GM19025 (cell line): ENCODE measurements around the gene KRTAP4-16.
"Not testable (repeated sequence)": the region's sequence is repeated elsewhere in the genome, so short reads cannot be mapped to it uniquely, and the experiment has no call there.

ENCODE experiments used
- ATAC-seq: cut with Tn5 transposase; IDR thresholded peaks from one replicate; pipeline ENCODE4 v1.9.1; 2021; ENCODE audit warnings: mild to moderate bottlenecking, low read depth, moderate library complexity; ENCODE audit not compliant: unreplicated experiment

The KRTAP4-16 gene

GRCh38 chr17:41101586-41102259, at the start of gene KRTAP4-16:
Gene KRTAP4-16 (minus strand): TSS chr17:41102209. CDS start chr17:41102209, 0 bp downstream.
- ATAC-seq, result no peak

- no peak for ATAC-seq
These were observed 49.5 kb upstream of the KRTAP4-16 start for GRCh38 chr17:41151525-41151924.

GRCh38 chr17:41150026-41150425, 48.0 kb upstream of the KRTAP4-16 start:
- no peak for ATAC-seq

- no peak for ATAC-seq
These were observed 47.6 kb upstream of the KRTAP4-16 start, which contains the start of gene KRTAP4-5 for GRCh38 chr17:41149652-41149985. Gene KRTAP4-5 (minus strand): TSS chr17:41149825. CDS start chr17:41149767, 58 bp downstream.

- ATAC-seq, result not testable (repeated sequence)
These were observed 47.1 kb upstream of the KRTAP4-16 start for GRCh38 chr17:41148971-41149651.

- ATAC-seq, result no peak
These were observed 45.7 kb upstream of the KRTAP4-16 start for GRCh38 chr17:41147531-41148204.

GRCh38 chr17:41145261-41145660, 43.3 kb upstream of the KRTAP4-16 start:
- ATAC-seq, result no peak

- no peak for ATAC-seq
These were observed 42.8 kb upstream of the KRTAP4-16 start for GRCh38 chr17:41144846-41145245.

GRCh38 chr17:41141361-41141760, 39.4 kb upstream of the KRTAP4-16 start:
- no peak for ATAC-seq

GRCh38 chr17:41140360-41141131, 38.5 kb upstream of the KRTAP4-16 start, which contains the start of gene KRTAP4-6:
Gene KRTAP4-6 (minus strand): TSS chr17:41140544. CDS start chr17:41140487, 57 bp downstream.
- ATAC-seq, result no peak

GRCh38 chr17:41139865-41140264, 37.9 kb upstream of the KRTAP4-16 start:
- ATAC-seq, result not testable (repeated sequence)

GRCh38 chr17:41133880-41134735, 32.1 kb upstream of the KRTAP4-16 start:
- ATAC-seq, result no peak

- no peak for ATAC-seq
These were observed 30.0 kb upstream of the KRTAP4-16 start for GRCh38 chr17:41131979-41132378.

- no peak for ATAC-seq
These were observed 25.4 kb upstream of the KRTAP4-16 start for GRCh38 chr17:41127371-41127770.

GRCh38 chr17:41126412-41126811, 24.4 kb upstream of the KRTAP4-16 start:
- ATAC-seq, result no peak

GRCh38 chr17:41125064-41125463, 23.1 kb upstream of the KRTAP4-16 start:
- ATAC-seq, result no peak

- not testable (repeated sequence) for ATAC-seq
These were observed 22.0 kb upstream of the KRTAP4-16 start, which contains the start of gene KRTAP4-12 for GRCh38 chr17:41123991-41124371. Gene KRTAP4-12 (minus strand): TSS chr17:41124182. CDS start chr17:41124122, 60 bp downstream.

- not testable (repeated sequence) for ATAC-seq
These were observed 21.4 kb upstream of the KRTAP4-16 start for GRCh38 chr17:41123292-41123990.

GRCh38 chr17:41121742-41122141, 19.7 kb upstream of the KRTAP4-16 start:
- no peak for ATAC-seq
